HG03025 (cell line): Measurements from ENCODE around the gene CCL11.

ENCODE experiments used
- ATAC-seq: cut with Tn5 transposase; IDR thresholded peaks from one replicate; pipeline ENCODE4 v1.9.1; 2021; ENCODE audit warnings: mild to moderate bottlenecking, moderate library complexity; ENCODE audit not compliant: unreplicated experiment, low FRiP score

Gene CCL11

GRCh38 chr17:34255841-34256240 is 29.7 kb upstream of the CCL11 start:
- no peak for ATAC-seq

- ATAC-seq: no peak
These were observed 28.1 kb upstream of the CCL11 start for GRCh38 chr17:34257299-34257985.

GRCh38 chr17:34257986-34258326 is 27.6 kb upstream of the CCL11 start:
- ATAC-seq: no peak

GRCh38 chr17:34259146-34259545 is 26.4 kb upstream of the CCL11 start:
- no peak for ATAC-seq

GRCh38 chr17:34260861-34261260 is 24.7 kb upstream of the CCL11 start:
- ATAC-seq: no peak

- no peak for ATAC-seq
These were observed 23.8 kb upstream of the CCL11 start for GRCh38 chr17:34261568-34262337.

- no peak for ATAC-seq
These were observed 19.8 kb upstream of the CCL11 start for GRCh38 chr17:34265711-34266110.

GRCh38 chr17:34269969-34270368 is 15.6 kb upstream of the CCL11 start, which contains the start of gene CCL7:
Gene CCL7 (plus strand): TSS chr17:34270221. CDS start chr17:34270291, 70 bp downstream.
- no peak for ATAC-seq

GRCh38 chr17:34275881-34276280 is 9.7 kb upstream of the CCL11 start:
- no peak for ATAC-seq

GRCh38 chr17:34276826-34277225 is 8.7 kb upstream of the CCL11 start:
- ATAC-seq: no peak

- ATAC-seq: no peak
These were observed 2.0 kb upstream of the CCL11 start for GRCh38 chr17:34283571-34283970.

- ATAC-seq: no peak
These were observed 2.3 kb downstream of the CCL11 start for GRCh38 chr17:34287875-34288274.

GRCh38 chr17:34290586-34290985 is 5.0 kb downstream of the CCL11 start:
- no peak for ATAC-seq

GRCh38 chr17:34291721-34292348 is 6.3 kb downstream of the CCL11 start:
- no peak for ATAC-seq

- ATAC-seq: no peak
These were observed 13.5 kb downstream of the CCL11 start for GRCh38 chr17:34299027-34299426.

- no peak for ATAC-seq
These were observed 14.5 kb downstream of the CCL11 start for GRCh38 chr17:34299956-34300577.

GRCh38 chr17:34300652-34301370 is 15.3 kb downstream of the CCL11 start:
- ATAC-seq: no peak

- no peak for ATAC-seq
These were observed 16.4 kb downstream of the CCL11 start for GRCh38 chr17:34301986-34302385.

- ATAC-seq: no peak
These were observed 17.1 kb downstream of the CCL11 start for GRCh38 chr17:34302636-34303035.

GRCh38 chr17:34303606-34304005 is 18.1 kb downstream of the CCL11 start:
- no peak for ATAC-seq

GRCh38 chr17:34305061-34305460 is 19.5 kb downstream of the CCL11 start:
- ATAC-seq: no peak
